NCI-H187 treated with DMSO at 0.1 percent for 48 hours (cell line): ENCODE data around the gene KMT5B.
"Not testable (repeated sequence)": the region's sequence is repeated elsewhere in the genome, so short reads cannot be mapped to it uniquely, and the experiment has no call there.

ENCODE experiments used
- DNase-seq: peaks from one replicate; lab custom pipeline; 2025; lab: John Stamatoyannopoulos, UW

Gene KMT5B

DNA sequence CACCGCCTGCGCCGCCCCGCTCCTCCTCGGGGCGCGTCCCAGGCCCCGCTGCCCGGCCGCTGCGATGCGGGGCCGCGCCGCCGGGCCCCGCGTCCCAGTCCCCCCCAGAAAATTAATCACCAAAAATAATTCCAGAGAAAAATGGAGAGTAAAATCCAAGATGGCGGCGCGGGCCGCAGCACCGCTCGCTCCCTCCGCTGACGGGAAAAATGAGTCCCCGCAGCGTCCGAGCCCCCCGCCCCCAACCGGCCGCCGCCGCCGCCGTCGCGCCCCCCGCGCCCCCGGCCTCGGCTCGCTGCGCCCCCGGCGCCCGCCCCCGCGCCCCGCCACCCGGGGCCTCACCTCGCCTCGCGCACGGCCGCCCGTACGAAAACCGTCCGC is at the start of gene KMT5B:
KMT5B (minus strand) TSS at position 162 of the 381 bp plus-strand sequence. CDS start 23,220 bp downstream, outside the sequence.
- no peak for DNase-seq

- DNase-seq = no peak
Measured at GRCh38 chr11:68262544-68262827, 49.4 kb upstream of the KMT5B start.

GRCh38 chr11:68261749-68262543 is 48.9 kb upstream of the KMT5B start:
- no peak for DNase-seq

DNA sequence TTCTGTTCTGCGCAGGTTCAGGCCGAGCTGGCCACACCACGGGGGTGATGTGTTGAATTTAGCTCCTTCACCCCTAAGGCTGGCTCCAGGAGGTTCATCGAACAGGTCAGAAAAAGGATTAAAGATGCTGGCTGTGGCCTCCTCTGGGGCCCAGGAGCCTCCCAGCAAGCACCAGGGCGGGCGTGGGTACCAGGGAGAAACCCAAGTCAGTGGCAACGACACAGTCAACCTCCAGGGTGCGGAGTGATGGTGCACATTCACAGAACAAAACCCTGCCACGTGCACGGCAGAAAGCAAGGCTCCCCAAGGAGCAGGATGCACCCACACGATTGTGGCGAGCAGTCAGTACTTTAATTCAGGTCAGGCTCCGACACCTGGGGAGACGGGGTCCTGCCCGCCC is 47.9 kb upstream of the KMT5B start:
- no peak for DNase-seq

- DNase-seq = no peak
Measured at GRCh38 chr11:68260484-68260883, 47.4 kb upstream of the KMT5B start.

- no peak for DNase-seq
Measured at GRCh38 chr11:68259122-68259959, 46.2 kb upstream of the KMT5B start.

DNA sequence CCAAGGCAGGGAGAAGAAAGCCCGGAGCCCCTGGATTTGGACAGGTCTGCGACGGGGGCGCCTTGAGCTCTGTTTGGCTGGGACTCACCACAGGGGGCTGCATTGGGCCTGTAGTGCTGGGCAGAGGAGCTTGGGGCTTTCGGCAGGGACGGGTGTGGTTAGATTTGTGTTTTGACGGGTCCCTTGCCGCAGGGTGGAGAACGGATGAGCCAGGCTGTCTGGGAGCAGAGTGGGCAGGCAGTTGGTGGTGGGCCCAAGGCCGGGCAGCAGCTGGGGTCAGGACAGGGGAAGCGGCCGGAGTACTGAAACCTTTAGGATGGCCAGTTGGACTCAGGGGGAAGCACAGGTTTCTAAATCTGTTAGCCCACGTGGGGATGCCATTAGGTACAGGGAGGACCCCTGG is 45.3 kb upstream of the KMT5B start:
- DNase-seq = no peak

DNA sequence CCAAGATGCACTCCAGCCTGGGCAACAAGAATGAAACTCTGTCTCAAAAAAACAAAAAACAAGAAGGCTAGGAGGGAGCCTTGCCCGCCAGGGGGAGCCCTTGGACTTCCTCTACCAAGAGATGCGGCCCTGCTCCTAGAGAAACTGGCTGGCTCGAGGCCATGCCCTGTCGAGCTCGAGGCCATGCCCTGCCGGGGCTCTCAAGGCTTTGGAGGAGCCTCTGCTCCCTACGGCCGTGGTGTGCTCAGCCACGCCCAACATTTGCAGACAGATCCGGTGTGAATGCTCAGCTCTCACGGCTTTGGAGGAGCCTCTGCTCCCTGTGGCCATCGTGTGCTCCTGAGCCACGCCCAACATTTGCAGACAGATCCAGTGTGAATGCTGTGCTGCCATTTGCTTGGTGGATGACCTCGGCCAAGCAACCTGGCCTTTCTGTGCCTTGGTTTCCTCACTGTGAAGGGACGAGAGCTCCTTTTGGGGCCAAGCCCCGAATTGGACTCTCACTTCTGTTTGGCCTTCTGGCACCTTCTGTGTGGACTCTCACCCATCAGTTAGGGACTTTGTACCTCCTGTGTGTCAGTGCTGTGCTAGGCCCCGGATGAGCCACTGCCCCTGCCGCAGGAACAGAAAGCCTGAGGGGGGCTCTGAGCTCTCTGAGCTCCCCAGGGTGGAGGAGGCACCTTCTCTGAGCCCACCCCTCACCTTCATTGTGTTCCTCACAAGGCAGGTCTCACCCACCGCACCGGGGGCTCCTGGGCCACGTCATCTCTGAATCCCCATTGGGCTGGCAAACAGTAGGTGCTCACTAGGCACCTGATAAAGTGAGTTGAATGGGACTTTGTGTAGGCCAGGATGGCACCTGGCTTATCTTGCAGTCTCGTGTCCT is 44.6 kb upstream of the KMT5B start:
- DNase-seq = peak; percentile 5

- DNase-seq = no peak
Measured at GRCh38 chr11:68256331-68256741, 43.2 kb upstream of the KMT5B start.

- no peak for DNase-seq
Measured at GRCh38 chr11:68255526-68255925, 42.4 kb upstream of the KMT5B start.

GRCh38 chr11:68254421-68254820 is 41.3 kb upstream of the KMT5B start:
- no peak for DNase-seq

DNA sequence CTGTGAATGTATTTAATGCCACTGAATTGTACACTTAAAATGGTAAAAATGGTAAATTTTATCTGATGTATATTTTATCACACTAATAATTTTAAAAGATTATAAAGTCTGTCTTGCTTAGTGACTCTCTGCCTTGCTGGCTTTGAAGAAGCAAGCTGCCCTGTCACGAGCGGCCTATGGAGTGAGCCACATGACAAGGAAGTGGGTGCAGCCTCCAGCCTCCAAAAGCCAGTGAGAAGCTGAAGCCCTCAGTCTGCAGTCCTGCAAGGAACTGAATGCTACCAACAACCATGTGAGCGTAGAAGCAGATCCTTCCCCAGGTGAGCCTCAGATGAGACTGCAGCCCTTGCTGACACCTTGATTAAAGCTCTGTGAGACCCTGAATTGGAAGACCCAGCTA is 38.7 kb upstream of the KMT5B start:
- no peak for DNase-seq

DNA sequence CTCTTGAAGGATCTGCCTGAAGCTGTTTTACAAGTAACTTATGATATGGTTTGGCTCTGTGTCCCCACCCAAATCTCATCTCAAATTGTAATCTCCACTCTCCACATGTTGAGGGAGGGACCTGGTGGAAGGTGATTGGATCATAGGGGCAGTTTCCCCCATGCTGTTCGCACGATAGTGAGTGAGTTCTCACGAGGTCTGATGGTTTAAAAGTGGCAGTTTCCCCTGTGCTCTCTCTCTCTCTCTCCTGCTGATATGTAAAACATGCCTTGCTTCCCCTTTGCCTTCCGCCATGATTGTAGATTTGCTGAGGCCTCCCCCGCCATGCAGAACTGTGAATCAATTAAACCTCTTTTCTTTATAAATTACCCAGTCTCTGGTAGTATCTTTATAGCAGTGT is 31.8 kb upstream of the KMT5B start:
- not testable (repeated sequence) for DNase-seq

DNA sequence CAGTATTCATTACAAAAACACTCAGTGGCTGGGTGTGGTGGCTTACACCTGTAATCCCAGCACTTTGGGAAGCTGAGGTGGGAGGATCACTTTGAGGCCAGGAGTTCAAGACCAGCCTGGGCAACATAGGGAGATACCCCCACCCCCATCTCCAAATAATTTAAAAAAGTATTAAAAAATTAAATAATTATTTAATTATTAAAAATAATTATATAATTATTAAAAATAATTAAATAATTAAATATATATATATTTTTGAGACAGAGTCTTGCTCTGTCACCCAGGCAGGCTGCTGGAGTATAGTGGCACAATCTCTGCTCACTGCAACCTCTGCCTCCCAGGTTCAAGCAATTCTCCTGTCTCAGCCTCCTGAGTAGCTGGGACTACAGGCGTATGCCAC is 30.8 kb upstream of the KMT5B start:
- DNase-seq = not testable (repeated sequence)

- DNase-seq = no peak
Measured at GRCh38 chr11:68242616-68243015, 29.5 kb upstream of the KMT5B start.

- no peak for DNase-seq
Measured at GRCh38 chr11:68231621-68232020, 18.5 kb upstream of the KMT5B start.

DNA sequence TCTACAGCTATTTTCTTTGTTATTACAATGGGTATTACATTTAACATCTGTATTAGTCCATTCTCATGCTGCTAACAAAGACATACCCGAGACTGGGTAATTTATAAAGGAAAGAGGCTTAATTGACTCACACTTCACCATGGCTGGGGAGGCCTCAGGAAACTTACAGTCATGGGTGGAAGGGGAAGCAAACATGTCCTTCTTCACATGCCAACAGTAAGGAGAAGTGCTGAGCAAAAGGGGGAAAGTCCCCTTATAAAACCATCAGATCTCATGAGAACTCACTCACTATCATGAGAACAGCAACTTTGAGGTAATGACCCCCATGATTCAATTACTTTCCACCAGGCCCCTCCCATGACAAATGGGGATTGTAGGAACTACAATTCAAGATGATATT is 16.5 kb upstream of the KMT5B start:
- DNase-seq = no peak

DNA sequence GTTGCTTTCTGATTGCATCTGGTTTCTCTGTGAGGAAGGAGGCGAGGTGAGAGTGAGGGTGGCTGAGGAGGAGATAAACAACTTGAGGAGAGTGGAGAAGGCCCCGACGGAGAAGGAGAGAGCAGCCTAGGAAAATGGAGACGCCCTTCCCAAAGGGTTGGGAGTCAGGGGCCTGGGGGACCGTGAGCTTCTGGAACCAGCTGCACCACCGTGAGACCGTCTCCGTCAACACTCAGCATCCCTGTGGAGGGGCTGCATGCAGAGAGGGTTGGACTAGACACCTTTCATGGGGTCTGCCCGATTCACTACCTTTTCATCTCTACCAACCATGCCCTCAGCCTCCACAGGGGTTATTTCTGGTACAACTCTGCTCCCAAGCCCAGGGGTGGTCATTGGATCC is 13.3 kb upstream of the KMT5B start:
- no peak for DNase-seq

- no peak for DNase-seq
Measured at GRCh38 chr11:68224606-68225005, 11.5 kb upstream of the KMT5B start.

GRCh38 chr11:68223275-68223674 is 10.2 kb upstream of the KMT5B start:
- no peak for DNase-seq

GRCh38 chr11:68221406-68221805 is 8.3 kb upstream of the KMT5B start:
- no peak for DNase-seq

DNA sequence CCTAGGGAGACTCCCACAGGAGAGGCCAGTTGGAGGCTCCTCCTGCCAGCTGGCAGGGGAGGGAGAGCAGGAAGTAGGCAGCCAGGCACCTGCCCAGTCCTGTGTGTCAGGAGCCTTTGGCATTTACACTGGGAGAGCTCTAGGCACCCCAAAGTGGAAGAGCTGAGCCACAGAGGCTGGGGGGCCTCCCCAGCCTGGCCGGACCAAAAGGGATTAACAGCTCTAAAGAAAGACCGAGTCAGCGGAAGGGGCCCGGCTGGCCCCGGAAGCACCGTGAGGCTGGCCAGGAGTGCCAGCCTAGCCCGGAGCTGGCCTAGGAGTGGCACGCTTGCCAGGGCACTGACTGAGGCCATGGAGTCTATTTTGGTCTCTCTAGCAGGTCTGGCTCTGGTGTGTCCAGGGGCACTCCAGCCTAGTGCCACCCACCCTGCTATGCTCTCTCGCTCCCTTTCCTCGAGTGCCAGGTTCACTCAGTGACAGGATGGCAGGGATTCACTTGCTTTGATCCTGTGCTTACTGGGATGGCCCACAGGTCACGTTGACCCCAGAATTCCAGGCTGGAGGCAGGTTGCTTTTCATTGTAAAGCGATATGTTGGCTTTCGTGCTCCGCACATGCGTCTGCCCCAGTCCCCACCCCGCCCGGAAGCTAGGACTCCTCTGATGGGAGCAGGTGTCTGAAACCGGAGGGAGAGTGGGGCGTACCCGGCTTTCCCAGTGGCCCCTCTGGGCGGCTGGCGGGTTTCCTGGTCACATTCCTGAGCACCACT is 3.3 kb upstream of the KMT5B start:
- no peak for DNase-seq
